Esophagus (tissue), 2 donors: ENCODE data around the gene SLC2A2. TPM values are rescaled to one million over a fixed set of nuclear protein-coding genes. Genes with fewer than 3 reads are reported as not detected.

ENCODE experiments used
- H3K27ac ChIP-seq, 2 donors: one replicate each; pipeline ENCODE4 v1.5.1; 2013; ENCODE audit warnings: low read depth in 2 of 2, mild to moderate bottlenecking in 2 of 2, inconsistent platforms in 1 of 2, low read length in 1 of 2, moderate library complexity in 1 of 2
- H3K27me3 ChIP-seq, 2 donors: one replicate each; pipeline ENCODE4 v1.6.1; 2013; ENCODE audit warnings: low read length in 2 of 2, control low read depth in 1 of 2, mild to moderate bottlenecking in 1 of 2; ENCODE audit not compliant: insufficient read depth in 2 of 2, control insufficient read depth in 1 of 2
- H3K36me3 ChIP-seq, 2 donors: one replicate each; pipeline ENCODE4 v1.6.1; 2013; ENCODE audit warnings: low read length in 1 of 2; ENCODE audit not compliant: control insufficient read depth in 2 of 2, insufficient read depth in 2 of 2
- H3K4me1 ChIP-seq, 2 donors: one replicate each; pipeline ENCODE4 v1.6.1; 2013; ENCODE audit warnings: low read length in 1 of 2; ENCODE audit not compliant: control insufficient read depth in 2 of 2, insufficient read depth in 2 of 2
- H3K4me3 ChIP-seq, 2 donors: one replicate each; pipeline ENCODE4 v1.5.1; 2013; ENCODE audit warnings: low read length in 2 of 2, mild to moderate bottlenecking in 2 of 2, low read depth in 1 of 2, moderate library complexity in 1 of 2
- H3K9me3 ChIP-seq, 2 donors: one replicate each; pipeline ENCODE4 v1.6.1; 2013; ENCODE audit warnings: mild to moderate bottlenecking in 2 of 2, low read depth in 1 of 2, low read length in 1 of 2, moderate library complexity in 1 of 2; ENCODE audit not compliant: control insufficient read depth in 2 of 2, insufficient read depth in 1 of 2
- WGBS, 2 donors: extraction: QIAGEN DNeasy Blood & Tissue Kit; methylation state at CpG; one replicate each; pipeline ENCODE4 v1.1.7; 2013; 5-methylcytosine and 5-hydroxymethylcytosine counted together
- polyA plus RNA-seq, 2 donors: library from polyadenylated mRNA; stranded (reverse); fragments of 200-250 nt; gene quantifications; one replicate each; pipeline ENCODE4 v1.2.3, GENCODE V29; 2013
- donor health status: healthy with polysubstance abuse.
- donor health status: Bipolar disorder and iron deficiency.

SLC2A2 gene
- polyA plus RNA-seq, result not detected

- Histone ChIP-seq H3K4me3 (no peak within 1 kb of the TSS), H3K9me3 (no peaks in the 10 kb centered on the region), H3K4me1 (no peaks in the 10 kb centered on the region), H3K36me3 (no peaks in the 10 kb centered on the region), H3K27ac (no peak within 1 kb of the TSS), H3K27me3 (no peaks in the 10 kb centered on the region)
- WGBS, 2 donors, result 78 to 94% methylated on average over 4 of the region's 4 CpGs
Measured at GRCh38 chr3:171026597-171027293, at the start of gene SLC2A2. TSS of gene SLC2A2 (minus strand) at chr3:171026720. CDS start at chr3:171026670, 50 bp downstream.

DNA sequence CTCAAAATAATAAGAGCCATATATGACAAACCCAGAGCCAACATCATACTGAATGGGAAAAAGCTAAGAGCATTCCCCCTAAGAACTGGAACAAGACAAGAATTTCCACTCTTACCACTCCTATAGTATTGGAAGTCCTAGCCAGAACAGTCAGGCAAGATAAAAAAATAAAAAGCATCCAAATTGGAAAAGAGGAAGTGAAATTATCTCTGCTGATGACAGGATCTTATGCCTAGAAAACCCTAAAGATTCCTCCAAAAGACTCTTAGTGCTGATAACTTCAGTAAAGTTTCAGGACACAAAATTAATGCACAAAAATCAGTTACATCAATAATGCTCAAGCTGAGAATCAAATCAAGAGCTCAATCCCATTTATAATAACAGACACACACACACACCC is 45.9 kb upstream of the SLC2A2 start:
- H3K36me3 ChIP-seq, result no peaks in the 10 kb centered on the region
- H3K27ac ChIP-seq, result no peak overlapping the region
- no peak overlapping the region for H3K4me3 ChIP-seq
- H3K27me3 ChIP-seq, result no peaks in the 10 kb centered on the region
- no peaks in the 10 kb centered on the region for H3K9me3 ChIP-seq
- no peaks in the 10 kb centered on the region for H3K4me1 ChIP-seq

- H3K27me3 ChIP-seq, result no peaks in the 10 kb centered on the region
- no peaks in the 10 kb centered on the region for H3K4me1 ChIP-seq
- no peak overlapping the region for H3K4me3 ChIP-seq
- no peaks in the 10 kb centered on the region for H3K9me3 ChIP-seq
- H3K36me3 ChIP-seq, result no peaks in the 10 kb centered on the region
- 80 to 85% methylated on average over 3 of the region's 3 CpGs for WGBS, 2 donors
- no peak overlapping the region for H3K27ac ChIP-seq
Measured at GRCh38 chr3:171068658-171069057, 42.1 kb upstream of the SLC2A2 start.

DNA sequence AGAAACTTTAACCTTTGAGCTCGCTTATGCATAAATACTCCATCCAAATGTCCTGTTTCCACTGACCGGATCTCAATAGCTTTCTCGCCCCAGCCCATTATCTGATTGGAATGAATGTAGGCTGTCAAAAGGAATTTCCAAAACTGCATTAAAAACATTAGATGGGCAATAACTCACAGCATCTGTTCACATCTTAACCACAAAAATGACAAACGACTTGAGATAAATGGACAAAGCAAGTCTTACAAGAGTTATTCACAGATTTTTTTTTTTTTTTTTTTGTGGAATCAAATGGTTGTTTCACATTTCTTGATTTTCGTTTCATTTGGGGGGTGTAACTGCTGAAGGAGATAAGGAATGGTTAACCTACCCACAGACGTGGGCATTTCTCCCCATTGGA is 39.7 kb upstream of the SLC2A2 start:
- Histone ChIP-seq H3K27ac (no peak overlapping the region), H3K9me3 (no peaks in the 10 kb centered on the region), H3K4me1 (no peaks in the 10 kb centered on the region), H3K36me3 (no peaks in the 10 kb centered on the region), H3K27me3 (no peaks in the 10 kb centered on the region), H3K4me3 (no peak overlapping the region)
- WGBS, 2 donors, result 89% methylated on average over 6 of the region's 6 CpGs

- Histone ChIP-seq H3K27me3 (no peaks in the 10 kb centered on the region), H3K36me3 (no peaks in the 10 kb centered on the region), H3K9me3 (no peaks in the 10 kb centered on the region), H3K4me3 (no peak overlapping the region), H3K27ac (no peak overlapping the region), H3K4me1 (no peaks in the 10 kb centered on the region)
- WGBS, 2 donors, result 80 to 96% methylated on average over 1 of the region's 1 CpG
Measured at GRCh38 chr3:171065732-171066131, 39.2 kb upstream of the SLC2A2 start.

- Histone ChIP-seq H3K27me3 (no peaks in the 10 kb centered on the region), H3K27ac (no peak overlapping the region), H3K36me3 (no peaks in the 10 kb centered on the region), H3K4me1 (no peaks in the 10 kb centered on the region), H3K9me3 (no peaks in the 10 kb centered on the region), H3K4me3 (no peak overlapping the region)
- 70 to 72% methylated on average over 2 of the region's 2 CpGs for WGBS, 2 donors
Measured at GRCh38 chr3:171064461-171064860, 37.9 kb upstream of the SLC2A2 start.

- Histone ChIP-seq H3K4me3 (no peak overlapping the region), H3K27ac (no peak overlapping the region), H3K4me1 (no peaks in the 10 kb centered on the region), H3K36me3 (no peaks in the 10 kb centered on the region), H3K9me3 (no peaks in the 10 kb centered on the region), H3K27me3 (no peaks in the 10 kb centered on the region)
- 95 to 100% methylated on average over 1 of the region's 1 CpG for WGBS, 2 donors
Measured at GRCh38 chr3:171061749-171062148, 35.2 kb upstream of the SLC2A2 start.

DNA sequence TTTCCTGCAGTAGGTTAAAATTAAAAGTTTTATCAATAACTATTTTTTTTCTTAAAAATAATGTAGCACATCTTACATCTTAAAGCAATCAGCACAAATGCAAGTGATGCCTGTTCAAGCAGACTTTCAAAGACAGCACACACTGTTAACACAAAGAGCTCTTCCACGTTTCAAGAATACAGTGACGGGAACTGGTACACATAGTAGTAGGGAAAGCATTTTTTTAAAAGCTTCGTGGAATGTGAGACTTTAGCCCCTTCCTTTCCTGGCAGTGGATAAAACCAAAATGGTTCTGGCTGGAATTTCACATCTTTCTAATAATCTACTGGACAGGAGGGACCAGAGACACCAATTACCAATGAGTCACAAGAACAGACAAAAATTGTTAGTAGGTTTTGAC is 33.5 kb upstream of the SLC2A2 start:
- Histone ChIP-seq H3K36me3 (no peaks in the 10 kb centered on the region), H3K27ac (no peak overlapping the region), H3K4me1 (no peaks in the 10 kb centered on the region), H3K27me3 (no peaks in the 10 kb centered on the region), H3K9me3 (no peaks in the 10 kb centered on the region), H3K4me3 (no peak overlapping the region)
- 84 to 89% methylated on average over 3 of the region's 3 CpGs for whole genome bisulfite sequencing, 2 donors

DNA sequence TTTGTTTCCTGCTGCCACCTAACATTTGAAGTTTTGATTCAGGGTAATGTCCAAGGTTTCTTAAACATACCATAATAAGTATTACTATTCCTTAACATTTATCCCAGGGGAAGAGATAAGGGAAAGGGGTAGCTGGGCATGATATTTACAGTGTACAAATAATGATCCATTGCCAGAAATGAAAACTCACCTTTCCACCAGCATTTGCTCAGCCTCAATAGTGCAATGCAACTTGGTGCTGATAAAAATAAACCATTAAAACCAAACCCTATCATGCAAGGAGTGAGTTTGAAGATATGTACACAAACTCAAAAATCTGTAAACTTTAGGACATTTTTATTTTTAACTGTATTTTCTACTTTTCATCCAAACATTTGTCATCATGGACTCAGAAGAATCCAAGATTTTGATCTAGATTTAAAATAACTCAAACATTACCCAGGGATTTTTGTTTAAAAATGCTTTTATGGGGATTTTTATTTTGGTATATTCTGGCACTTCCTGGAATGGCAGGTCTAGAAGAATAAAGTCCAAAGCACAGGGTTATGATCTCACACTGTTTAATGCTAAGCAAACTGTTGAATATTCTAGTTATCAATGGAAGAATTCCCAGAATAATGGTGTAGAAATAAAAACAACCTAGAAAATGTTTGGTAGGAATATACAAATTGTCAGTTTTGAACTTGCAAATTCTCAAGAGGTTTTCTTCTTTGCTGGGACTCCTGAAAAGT is 32.5 kb upstream of the SLC2A2 start:
- Histone ChIP-seq H3K9me3 (no peaks in the 10 kb centered on the region), H3K4me1 (no peaks in the 10 kb centered on the region), H3K27me3 (no peaks in the 10 kb centered on the region)

GRCh38 chr3:171058058-171058457 is 31.5 kb upstream of the SLC2A2 start:
- H3K4me1 ChIP-seq, result no peaks in the 10 kb centered on the region
- H3K9me3 ChIP-seq, result no peaks in the 10 kb centered on the region
- H3K36me3 ChIP-seq, result no peaks in the 10 kb centered on the region
- 89 to 92% methylated on average over 1 of the region's 1 CpG for WGBS, 2 donors
- no peak overlapping the region for H3K4me3 ChIP-seq
- H3K27me3 ChIP-seq, result no peaks in the 10 kb centered on the region
- H3K27ac ChIP-seq, result no peak overlapping the region

More for the DNA sequence above, 32.5 kb upstream of the SLC2A2 start:
- Histone ChIP-seq H3K36me3 (no peaks in the 10 kb centered on the region), H3K27ac (no peak overlapping the region), H3K4me3 (no peak overlapping the region)
